Liver (tissue), 3 donors: ENCODE data around the gene NFYB.

Experiments
- CTCF ChIP-seq: fragments of 150-350 bp; IDR thresholded peaks from 2 replicates; pipeline ENCODE4 v1.5.1; 2017; ENCODE audit warnings: improper control_type of control experiment, low read depth, low read length; ENCODE audit not compliant: missing input control
- HNF4G ChIP-seq: IDR thresholded peaks from 2 replicates; pipeline ENCODE4 v1.6.1; 2016; ENCODE audit warnings: antibody characterized with exemption
- JUND ChIP-seq, 2 donors: IDR thresholded peaks; 2 replicates each; pipeline ENCODE4 v1.6.1; 2016; ENCODE audit warnings: antibody characterized with exemption in 2 of 2
- RAD21 ChIP-seq, 2 donors: IDR thresholded peaks; 2 replicates each; pipeline ENCODE4 v1.6.1; 2016; ENCODE audit warnings: antibody characterized with exemption in 2 of 2, mild to moderate bottlenecking in 2 of 2
- TAF1 ChIP-seq: conservative IDR thresholded peaks from 2 replicates; pipeline ENCODE4 v1.6.1; 2016; ENCODE audit warnings: antibody characterized with exemption, mild to moderate bottlenecking
- ZBTB33 ChIP-seq: IDR thresholded peaks from 2 replicates; pipeline ENCODE4 v1.6.1; 2016; ENCODE audit warnings: antibody characterized with exemption
- donor health status: healthy.
- donor health status: healthy.

GRCh38 chr12:104137001-104137901 is 759 bp downstream of the NFYB start:
- no peak for TF ChIP-seq CTCF
- peak; percentile 28 for TF ChIP-seq TAF1
- no peak for TF ChIP-seq JUND (IDR thresholded peaks at IDR 0.05)
- no peak for TF ChIP-seq HNF4G
- TF ChIP-seq ZBTB33: no peak
- TF ChIP-seq RAD21 (IDR thresholded peaks at IDR 0.05): no peak
